Astrocyte (in vitro differentiated cells and primary cell): ENCODE results near the gene FAM110A. TPM values are rescaled to one million over a fixed set of nuclear protein-coding genes. Genes with fewer than 3 reads are reported as not detected.

Source experiments
- DNase-seq: peaks from one replicate; pipeline ENCODE4 v3.0.0-alpha.2; 2010; ENCODE audit warnings: low read depth
- FAIRE-seq: peaks from 2 replicates; lab custom pipeline; 2011; peaks lifted over from hg19 to GRCh38; lab: Jason Lieb, UNC
- H2AFZ ChIP-seq: 2 replicates; pipeline ENCODE4 v1.6.0; 2012; ENCODE audit warnings: low read depth, low read length, inconsistent platforms
- H3K27ac ChIP-seq: 2 replicates; pipeline ENCODE4 v1.5.1; 2011; ENCODE audit warnings: low read depth, low read length, inconsistent platforms
- H3K27me3 ChIP-seq: 2 replicates; pipeline ENCODE4 v1.6.0; 2011; ENCODE audit warnings: low read length, inconsistent platforms; ENCODE audit not compliant: insufficient read depth
- H3K36me3 ChIP-seq: 2 replicates; pipeline ENCODE4 v1.5.1; 2011; ENCODE audit warnings: low read length, inconsistent platforms; ENCODE audit not compliant: insufficient read depth
- H3K4me1 ChIP-seq: 2 replicates; pipeline ENCODE4 v1.5.1; 2011; ENCODE audit warnings: low read length, inconsistent platforms; ENCODE audit not compliant: insufficient read depth
- H3K4me2 ChIP-seq: 2 replicates; pipeline ENCODE4 v1.6.0; 2012; ENCODE audit warnings: low read length, inconsistent platforms
- H3K4me3 ChIP-seq: 2 replicates; pipeline ENCODE4 v1.5.1; 2011; ENCODE audit warnings: low read depth, mild to moderate bottlenecking, low read length, inconsistent platforms; ENCODE audit not compliant: insufficient read depth
- H3K79me2 ChIP-seq: 2 replicates; pipeline ENCODE4 v1.6.0; 2012; ENCODE audit warnings: mild to moderate bottlenecking, low read length, inconsistent platforms; ENCODE audit not compliant: insufficient read depth
- H3K9ac ChIP-seq: 2 replicates; pipeline ENCODE4 v1.6.0; 2012; ENCODE audit warnings: mild to moderate bottlenecking, low read length, inconsistent platforms
- H3K9me3 ChIP-seq: 2 replicates; pipeline ENCODE4 v1.5.1; 2012; ENCODE audit warnings: low read depth, mild to moderate bottlenecking, low read length, inconsistent platforms; ENCODE audit not compliant: insufficient read depth
- H4K20me1 ChIP-seq: 2 replicates; pipeline ENCODE4 v1.6.0; 2012; ENCODE audit warnings: low read length, inconsistent platforms; ENCODE audit not compliant: insufficient read depth
- H3K27ac Mint-ChIP-seq: one replicate; pipeline ENCODE4 v1.8.0; 2021; ENCODE audit warnings: mild to moderate bottlenecking, mixed read lengths; ENCODE audit not compliant: unreplicated experiment
- H3K27me3 Mint-ChIP-seq: one replicate; pipeline ENCODE4 v1.8.0; 2021; ENCODE audit warnings: low read depth, mixed read lengths; ENCODE audit not compliant: unreplicated experiment
- H3K36me3 Mint-ChIP-seq: one replicate; pipeline ENCODE4 v1.8.0; 2021; ENCODE audit warnings: low read depth, mixed read lengths; ENCODE audit not compliant: unreplicated experiment
- H3K4me1 Mint-ChIP-seq: one replicate; pipeline ENCODE4 v1.8.0; 2021; ENCODE audit warnings: low read depth, mixed read lengths; ENCODE audit not compliant: unreplicated experiment
- H3K4me3 Mint-ChIP-seq: one replicate; pipeline ENCODE4 v1.8.0; 2021; ENCODE audit warnings: mild to moderate bottlenecking, moderate library complexity, mixed read lengths; ENCODE audit not compliant: unreplicated experiment
- H3K9me3 Mint-ChIP-seq: one replicate; pipeline ENCODE4 v1.8.0; 2021; ENCODE audit warnings: mild to moderate bottlenecking, mixed read lengths; ENCODE audit not compliant: unreplicated experiment
- EZH2 ChIP-seq: IDR thresholded peaks from 2 replicates; pipeline ENCODE4 v1.6.1; 2012; ENCODE audit warnings: mild to moderate bottlenecking, low read length, inconsistent platforms; ENCODE audit not compliant: insufficient read depth
- total RNA-seq: library from RNA; stranded (reverse); gene quantifications from 2 replicates; pipeline ENCODE4 v1.2.1, GENCODE V29; 2021
- TF ChIP-seq, protein P1 (sequence below): IDR thresholded peaks from 2 replicates; pipeline ENCODE4 v1.5.1; 2011; ENCODE audit warnings: low read depth, mild to moderate bottlenecking, inconsistent platforms, low read length, moderate library complexity; ENCODE audit not compliant: insufficient read depth

The FAM110A gene
- total RNA-seq, 1 donor from 2014 or later = 1.4 TPM

DNA sequence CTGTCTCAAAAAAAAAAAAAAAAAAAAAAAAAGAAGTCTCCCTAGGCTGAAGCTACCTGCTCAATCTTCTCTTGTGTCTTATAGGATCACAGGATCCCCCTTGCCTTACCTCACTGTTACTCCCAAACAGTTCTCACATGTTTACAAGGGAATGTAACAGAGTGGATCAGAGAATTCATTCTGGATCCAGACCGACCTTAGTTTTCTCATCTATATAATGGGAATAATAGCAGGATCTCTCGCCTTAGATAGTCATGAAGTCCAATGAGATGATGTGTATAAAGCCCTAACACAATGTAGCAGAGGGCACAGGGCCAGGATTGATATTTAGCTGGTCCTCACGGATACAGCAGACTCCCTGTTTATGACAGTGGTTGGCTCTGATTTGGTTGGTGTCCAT, 2.3 kb upstream of the FAM110A start:
- Histone ChIP-seq H3K4me3 (no peak overlapping the region), H2AFZ (no peak overlapping the region), H3K4me1 (peaks cover 11% of the 10 kb centered on the region), H3K27ac (no peak overlapping the region), H3K79me2 (peaks cover 12% of the 10 kb centered on the region), H3K9me3 (no peaks in the 10 kb centered on the region), H3K36me3 (no peaks in the 10 kb centered on the region), H3K4me2 (no peak overlapping the region), H3K27me3 (no peaks in the 10 kb centered on the region), H3K9ac (no peak overlapping the region), H4K20me1 (no peaks in the 10 kb centered on the region)
- Mint-ChIP-seq H3K9me3 (peaks cover 5% of the 10 kb centered on the region), H3K36me3 (no peaks in the 10 kb centered on the region), H3K27me3 (peaks cover 12% of the 10 kb centered on the region), H3K27ac (no peak overlapping the region), H3K4me1 (no peaks in the 10 kb centered on the region), H3K4me3 (no peak overlapping the region)
- no peak for TF ChIP-seq EZH2
- TF ChIP-seq, protein P1, sequence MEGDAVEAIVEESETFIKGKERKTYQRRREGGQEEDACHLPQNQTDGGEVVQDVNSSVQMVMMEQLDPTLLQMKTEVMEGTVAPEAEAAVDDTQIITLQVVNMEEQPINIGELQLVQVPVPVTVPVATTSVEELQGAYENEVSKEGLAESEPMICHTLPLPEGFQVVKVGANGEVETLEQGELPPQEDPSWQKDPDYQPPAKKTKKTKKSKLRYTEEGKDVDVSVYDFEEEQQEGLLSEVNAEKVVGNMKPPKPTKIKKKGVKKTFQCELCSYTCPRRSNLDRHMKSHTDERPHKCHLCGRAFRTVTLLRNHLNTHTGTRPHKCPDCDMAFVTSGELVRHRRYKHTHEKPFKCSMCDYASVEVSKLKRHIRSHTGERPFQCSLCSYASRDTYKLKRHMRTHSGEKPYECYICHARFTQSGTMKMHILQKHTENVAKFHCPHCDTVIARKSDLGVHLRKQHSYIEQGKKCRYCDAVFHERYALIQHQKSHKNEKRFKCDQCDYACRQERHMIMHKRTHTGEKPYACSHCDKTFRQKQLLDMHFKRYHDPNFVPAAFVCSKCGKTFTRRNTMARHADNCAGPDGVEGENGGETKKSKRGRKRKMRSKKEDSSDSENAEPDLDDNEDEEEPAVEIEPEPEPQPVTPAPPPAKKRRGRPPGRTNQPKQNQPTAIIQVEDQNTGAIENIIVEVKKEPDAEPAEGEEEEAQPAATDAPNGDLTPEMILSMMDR = no peak
- no peak for FAIRE-seq
- no peak for DNase-seq

GRCh38 chr20:831956-832355, 1.6 kb upstream of the FAM110A start:
- FAIRE-seq = no peak
- peaks cover 12% of the 10 kb centered on the region for H3K27me3 Mint-ChIP-seq
- Histone ChIP-seq H3K27ac (no peak overlapping the region), H3K9ac (no peak overlapping the region), H2AFZ (no peak overlapping the region), H3K4me3 (no peak overlapping the region), H3K9me3 (no peaks in the 10 kb centered on the region), H4K20me1 (no peaks in the 10 kb centered on the region), H3K4me1 (peaks cover 11% of the 10 kb centered on the region), H3K27me3 (no peaks in the 10 kb centered on the region), H3K4me2 (no peak overlapping the region), H3K79me2 (peaks cover 12% of the 10 kb centered on the region), H3K36me3 (no peaks in the 10 kb centered on the region)
- no peaks in the 10 kb centered on the region for H3K36me3 Mint-ChIP-seq
- no peak overlapping the region for H3K4me3 Mint-ChIP-seq
- H3K4me1 Mint-ChIP-seq = no peaks in the 10 kb centered on the region
- H3K27ac Mint-ChIP-seq = no peak overlapping the region
- DNase-seq = no peak
- H3K9me3 Mint-ChIP-seq = peaks cover 2% of the 10 kb centered on the region
- TF ChIP-seq EZH2 = no peak
- TF ChIP-seq, protein P1 = no peak

DNA sequence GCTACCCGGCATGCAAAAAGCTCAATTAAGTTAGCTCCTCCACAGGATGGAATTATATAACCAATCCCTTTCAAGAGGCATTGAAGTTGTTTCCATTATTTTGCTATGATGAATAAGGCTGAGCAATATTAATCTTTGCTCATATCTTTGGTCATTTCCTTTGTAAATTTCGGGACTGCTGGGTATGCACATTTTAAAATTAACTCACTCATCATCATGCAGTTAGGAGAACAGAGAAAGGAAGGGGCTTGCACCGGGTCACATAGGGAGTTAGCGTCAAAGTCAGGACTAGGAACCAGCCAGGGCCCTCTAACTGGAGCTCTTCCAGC, 430 bp upstream of the FAM110A start:
- Mint-ChIP-seq H3K27ac (peak overlapping the region; percentile 60), H3K36me3 (no peaks in the 10 kb centered on the region), H3K4me3 (peak overlapping the region; percentile 83), H3K4me1 (no peaks in the 10 kb centered on the region), H3K9me3 (peaks cover 3% of the 10 kb centered on the region), H3K27me3 (peaks cover 12% of the 10 kb centered on the region)
- no peaks in the 10 kb centered on the region for H3K9me3 ChIP-seq
- peaks cover 23% of the 10 kb centered on the region for H3K79me2 ChIP-seq
- peak overlapping the region; percentile 92 for H2AFZ ChIP-seq
- TF ChIP-seq EZH2 = no peak
- TF ChIP-seq, protein P1 = no peak
- no peaks in the 10 kb centered on the region for H3K36me3 ChIP-seq
- peak overlapping the region; percentile 85 for H3K9ac ChIP-seq
- H3K27me3 ChIP-seq = no peaks in the 10 kb centered on the region
- H3K4me1 ChIP-seq = peaks cover 11% of the 10 kb centered on the region
- H3K4me2 ChIP-seq = peak overlapping the region; percentile 98
- FAIRE-seq (no peak), DNase-seq (no peak)
- peak overlapping the region; percentile 86 for H3K27ac ChIP-seq
- peaks cover 5% of the 10 kb centered on the region for H4K20me1 ChIP-seq
- peak overlapping the region; percentile 85 for H3K4me3 ChIP-seq
